HG03354 (cell line): ENCODE measurements around the gene FLII.

Source experiments
- ATAC-seq: cut with Tn5 transposase; IDR thresholded peaks from one replicate; pipeline ENCODE4 v1.9.1; 2021; ENCODE audit warnings: mild to moderate bottlenecking; ENCODE audit not compliant: unreplicated experiment, poor library complexity, severe bottlenecking

FLII gene

GRCh38 chr17:18261146-18261515, 2.6 kb upstream of the FLII start:
- peak; percentile 17 for ATAC-seq

GRCh38 chr17:18260332-18261145, 2.0 kb upstream of the FLII start, which contains the start of gene MIEF2:
Gene MIEF2, plus strand, starts transcription at chr17:18260662. Its CDS starts 2,059 bp downstream, at chr17:18262721.
- peak; percentile 84 for ATAC-seq

- ATAC-seq, result no peak
These were observed 1.2 kb upstream of the FLII start for GRCh38 chr17:18259621-18260331.

- peak; percentile 33 for ATAC-seq
These were observed 569 bp downstream of the FLII start for GRCh38 chr17:18257982-18258355.

DNA sequence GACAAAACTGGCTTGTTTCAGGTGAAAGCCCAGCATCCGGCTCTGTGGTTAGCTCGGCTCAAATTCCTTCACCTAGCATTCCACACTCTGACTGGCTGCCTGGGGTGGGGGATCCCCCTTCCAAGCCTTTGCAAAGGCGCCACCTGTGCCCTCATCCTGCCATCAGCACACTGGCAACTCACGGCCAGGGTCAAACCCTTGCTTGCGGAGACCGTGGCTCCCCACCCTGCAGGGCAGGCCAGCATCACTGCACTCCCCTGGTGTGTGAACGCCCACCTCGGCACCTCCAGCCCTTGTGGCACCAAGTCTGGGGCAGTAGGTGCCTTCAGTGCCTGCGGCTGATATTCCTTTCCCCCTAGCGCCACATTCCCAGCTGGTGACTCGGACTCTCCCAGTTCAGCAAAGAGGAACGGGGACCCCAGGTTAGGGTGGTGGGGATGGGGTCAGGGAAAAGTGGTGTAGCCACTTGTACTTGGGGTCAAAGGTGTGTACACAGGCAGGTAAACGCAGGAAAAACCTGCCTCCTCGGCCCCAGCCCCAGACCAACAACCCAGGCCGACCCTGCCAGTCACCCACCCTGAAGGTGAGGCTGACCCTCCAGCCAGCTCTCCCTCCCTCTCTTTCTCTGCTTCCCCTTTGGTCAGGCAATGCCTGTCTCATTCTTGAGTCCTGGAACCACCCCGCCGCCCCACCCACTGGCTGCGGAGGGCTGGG, 1.1 kb downstream of the FLII start:
- peak; percentile 6 for ATAC-seq

DNA sequence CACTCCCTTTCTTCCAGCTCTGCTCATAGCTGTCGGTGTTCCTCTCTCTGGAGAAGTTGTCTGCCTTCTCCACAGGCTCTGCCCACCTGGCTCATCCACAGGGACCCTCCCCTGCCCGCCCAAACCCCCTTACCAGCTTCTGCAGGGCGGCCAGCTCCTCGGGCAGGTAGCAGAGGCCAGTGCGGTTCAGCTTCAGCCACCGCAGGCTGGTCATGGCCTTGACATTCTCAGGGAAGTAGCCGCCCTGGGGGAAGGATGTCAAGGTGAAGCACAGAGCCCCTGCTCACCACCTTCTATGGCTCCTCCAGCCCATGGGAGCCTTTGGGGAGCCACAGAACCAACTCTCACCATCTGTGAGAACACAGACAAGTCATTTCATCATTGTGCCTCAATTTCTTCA, 1.8 kb downstream of the FLII start:
- no peak for ATAC-seq

DNA sequence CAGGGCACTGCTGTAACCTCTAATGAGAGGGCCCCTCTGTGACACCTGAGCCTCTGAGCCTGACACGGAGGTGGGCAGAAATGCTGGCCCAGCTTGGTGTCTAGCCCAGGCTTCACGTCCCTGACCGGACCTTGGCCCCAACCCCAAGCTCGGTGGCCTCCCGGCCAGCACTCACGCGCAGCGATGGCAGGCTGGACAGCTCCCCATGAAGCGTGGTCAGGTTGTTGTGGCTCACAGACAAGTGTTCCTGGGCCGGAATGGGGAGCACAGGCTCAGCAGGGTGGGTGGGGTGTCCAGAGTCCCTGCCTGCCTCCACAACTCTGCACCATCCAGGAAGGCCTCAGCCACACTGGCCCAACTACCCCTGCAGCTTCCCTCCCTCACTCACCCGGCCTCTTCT, 2.2 kb downstream of the FLII start:
- no peak for ATAC-seq

DNA sequence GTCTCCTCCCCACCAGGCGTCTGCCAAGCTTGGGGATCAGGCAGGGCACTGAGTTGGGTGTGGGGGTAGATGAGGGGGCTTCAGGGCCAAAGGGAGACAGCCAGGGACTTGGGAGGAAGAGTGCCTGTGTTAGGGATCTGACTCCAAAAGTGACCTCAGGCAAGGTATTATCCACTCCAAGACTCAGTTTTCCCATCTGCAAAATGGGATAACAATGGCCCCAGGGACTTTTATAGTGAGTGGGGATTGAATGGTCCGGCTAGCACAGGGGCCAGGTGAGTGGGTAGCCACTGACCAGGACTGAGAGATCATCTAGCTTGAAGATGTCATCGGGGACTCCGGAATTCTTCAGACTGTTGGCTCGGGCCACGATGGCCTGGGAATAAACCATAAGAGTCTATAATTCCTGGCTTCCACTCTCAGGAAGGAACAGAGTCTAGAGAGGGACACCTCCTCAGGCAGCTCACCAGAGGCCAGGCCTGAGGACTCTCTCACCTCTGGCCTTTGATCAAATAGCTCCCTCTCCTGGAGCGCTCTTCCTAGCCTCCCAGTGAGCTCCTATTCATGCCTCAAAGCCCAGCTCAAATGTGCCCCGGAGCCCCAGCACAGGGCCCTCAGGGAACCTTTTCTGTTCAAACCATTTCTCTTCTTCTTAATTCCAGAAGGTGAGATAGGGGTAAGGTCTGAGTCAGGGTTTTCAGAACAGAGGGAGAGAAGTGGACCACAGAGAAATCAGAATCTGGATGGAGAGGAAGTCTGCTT, 3.5 kb downstream of the FLII start:
- ATAC-seq, result no peak

- ATAC-seq, result no peak
These were observed 4.4 kb downstream of the FLII start for GRCh38 chr17:18253947-18254821.

DNA sequence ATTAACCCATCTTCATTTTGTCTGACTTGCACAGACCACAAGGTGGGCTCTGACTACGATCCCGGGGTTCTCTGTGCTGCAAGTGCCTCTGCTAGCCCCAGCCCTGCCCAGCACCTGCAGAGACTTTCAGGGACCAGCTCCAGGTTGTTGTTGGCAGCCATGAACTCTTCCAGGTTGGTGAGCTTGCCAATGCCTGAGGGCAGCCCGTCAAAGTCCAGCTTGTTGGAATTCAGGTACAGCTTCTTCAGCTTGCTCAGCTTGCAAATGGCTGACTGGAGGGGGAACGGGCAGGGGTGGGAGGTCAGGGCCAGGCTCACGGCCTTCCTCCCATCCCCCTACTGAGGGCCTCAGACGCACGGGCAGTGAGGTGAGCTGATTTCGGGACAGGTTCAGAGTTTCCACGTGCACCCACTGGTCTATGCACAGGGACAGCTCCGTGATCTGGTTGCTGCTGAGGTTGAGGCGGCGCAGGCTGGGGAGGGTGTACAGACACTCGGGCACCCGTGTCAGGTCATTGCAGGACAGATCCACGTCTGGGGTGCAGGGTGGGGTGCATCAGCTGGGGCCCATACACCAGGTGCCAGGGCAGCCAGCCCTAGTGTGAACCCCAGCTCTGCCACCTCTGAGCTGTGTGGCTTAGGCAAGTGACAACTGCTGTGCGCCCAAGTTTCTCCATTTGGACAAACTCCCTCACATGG, 5.2 kb downstream of the FLII start:
- no peak for ATAC-seq

DNA sequence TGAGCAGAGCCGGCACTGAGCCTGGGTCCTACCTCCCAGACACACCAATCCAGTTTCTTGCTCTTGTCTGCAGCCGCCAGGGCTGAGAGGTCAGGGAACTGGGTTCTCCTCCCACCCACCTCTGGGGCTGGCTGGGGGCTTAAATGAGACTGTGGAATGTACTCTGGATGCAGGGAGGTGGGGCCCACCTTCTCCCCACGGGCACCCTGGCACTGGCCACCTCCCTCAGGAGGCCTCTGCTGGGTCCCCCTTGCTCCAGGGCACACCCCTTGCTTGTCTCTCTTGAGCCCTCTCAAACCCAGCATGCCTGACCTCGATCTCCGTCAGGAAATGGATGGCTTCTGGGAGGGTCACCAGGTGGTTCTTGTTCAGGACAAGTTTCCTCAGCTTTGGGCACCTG, 6.4 kb downstream of the FLII start:
- ATAC-seq, result no peak

DNA sequence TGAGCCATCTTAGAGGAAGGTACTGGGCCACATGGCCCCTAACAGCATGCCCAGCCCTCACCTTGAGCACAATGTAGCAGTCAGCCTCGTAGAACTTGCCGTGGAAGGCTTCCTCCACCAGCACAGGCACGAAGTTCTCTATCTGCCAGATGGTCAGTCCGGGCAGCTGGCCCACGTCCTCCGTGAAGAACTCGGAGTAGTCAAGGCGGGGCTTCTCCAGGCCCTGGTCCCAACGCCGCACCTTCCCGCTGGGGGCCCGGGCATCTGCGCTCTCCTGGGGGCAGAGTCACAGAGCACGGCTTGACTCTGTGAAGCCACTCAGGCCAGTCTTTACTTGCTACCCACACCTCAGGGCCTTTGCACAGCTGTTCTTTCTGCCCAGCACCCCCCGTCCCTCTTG, 7.3 kb downstream of the FLII start:
- ATAC-seq, result no peak

DNA sequence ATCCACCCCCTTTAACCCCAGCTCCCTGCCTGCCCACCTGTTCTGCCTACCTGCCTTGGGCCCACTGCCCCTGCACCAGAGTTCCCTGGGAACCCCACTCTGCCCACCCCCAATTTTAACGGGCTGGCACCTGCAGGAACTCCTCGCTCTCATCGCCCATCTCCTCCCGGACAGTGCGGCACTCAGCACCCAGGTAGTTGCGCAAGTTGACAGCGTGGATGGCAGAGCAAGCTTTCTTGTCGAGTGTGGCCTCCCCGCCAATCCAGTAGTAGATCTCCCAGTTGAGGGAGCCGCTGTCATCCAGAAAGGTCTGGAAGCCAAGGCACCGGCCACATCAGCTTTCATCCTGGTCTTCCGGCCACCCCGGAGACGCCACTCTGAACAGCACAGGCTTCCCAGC, 7.8 kb downstream of the FLII start:
- ATAC-seq, result no peak

- no peak for ATAC-seq
These were observed 8.3 kb downstream of the FLII start for GRCh38 chr17:18250259-18250658.

- ATAC-seq, result no peak
These were observed 9.7 kb downstream of the FLII start for GRCh38 chr17:18248811-18249210.

GRCh38 chr17:18248300-18248731, 10.2 kb downstream of the FLII start:
- no peak for ATAC-seq

- ATAC-seq, result no peak
These were observed 10.9 kb downstream of the FLII start for GRCh38 chr17:18247613-18248001.

DNA sequence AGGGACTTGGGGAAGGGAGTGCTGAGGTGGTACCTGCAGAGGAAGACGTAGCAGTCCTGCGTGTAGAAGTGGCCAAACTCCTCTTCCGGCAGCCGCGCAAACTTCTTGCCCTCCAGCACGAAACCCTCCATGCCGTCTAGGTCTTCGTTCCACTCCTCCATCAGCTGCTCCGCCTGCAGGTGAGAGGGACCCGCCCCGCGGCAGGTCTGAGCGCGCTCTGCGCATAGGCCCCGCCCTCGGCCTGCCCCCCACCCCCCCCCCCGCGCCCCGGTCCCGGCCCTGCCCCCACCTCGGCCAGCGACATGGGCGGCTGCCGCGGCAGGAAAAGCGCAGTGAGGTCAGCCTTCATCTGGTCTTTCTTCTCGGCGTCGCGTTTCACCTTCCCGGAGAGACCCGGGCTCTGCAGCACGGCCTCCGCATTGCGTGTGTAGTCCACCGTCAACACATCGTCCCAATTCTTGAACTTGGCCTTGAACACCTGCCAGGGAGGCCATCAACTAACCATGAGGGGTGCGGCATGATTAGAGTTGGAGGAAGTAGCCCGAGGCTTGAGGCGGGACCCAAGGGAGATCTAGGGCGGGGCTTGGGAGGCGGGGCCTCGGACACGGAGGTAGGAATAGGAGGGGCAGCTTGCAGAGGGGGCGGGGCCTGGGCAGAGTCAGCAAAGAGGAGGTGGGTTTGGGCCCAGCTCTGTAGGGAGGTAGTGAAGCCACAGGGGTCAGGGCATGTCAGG, 11.5 kb downstream of the FLII start:
- ATAC-seq, result no peak
